HUES48 (cell line): ENCODE results near the gene THBS4.

Experiments used
- H3K27ac ChIP-seq: one replicate; pipeline ENCODE4 v1.7.0; 2013; ENCODE audit warnings: low read depth, low read length, inconsistent platforms
- H3K27me3 ChIP-seq: 2 replicates; pipeline ENCODE4 v1.6.1; 2013; ENCODE audit warnings: mild to moderate bottlenecking, low read length; ENCODE audit not compliant: control insufficient read depth, insufficient read depth
- H3K36me3 ChIP-seq: 2 replicates; pipeline ENCODE4 v1.6.1; 2013; ENCODE audit warnings: low read length; ENCODE audit not compliant: control insufficient read depth, insufficient read depth
- H3K4me1 ChIP-seq: 2 replicates; pipeline ENCODE4 v1.6.1; 2013; ENCODE audit warnings: mild to moderate bottlenecking, low read length; ENCODE audit not compliant: control insufficient read depth, insufficient read depth
- H3K4me3 ChIP-seq: 2 replicates; pipeline ENCODE4 v1.5.1; 2013; ENCODE audit warnings: mild to moderate bottlenecking, low read depth, low read length
- H3K9ac ChIP-seq: 2 replicates; pipeline ENCODE4 v1.6.1; 2013; ENCODE audit warnings: mild to moderate bottlenecking, low read depth, low read length, moderate library complexity
- H3K9me3 ChIP-seq: 2 replicates; pipeline ENCODE4 v1.6.1; 2013; ENCODE audit warnings: low read length; ENCODE audit not compliant: control insufficient read depth, insufficient read depth

THBS4 gene

DNA sequence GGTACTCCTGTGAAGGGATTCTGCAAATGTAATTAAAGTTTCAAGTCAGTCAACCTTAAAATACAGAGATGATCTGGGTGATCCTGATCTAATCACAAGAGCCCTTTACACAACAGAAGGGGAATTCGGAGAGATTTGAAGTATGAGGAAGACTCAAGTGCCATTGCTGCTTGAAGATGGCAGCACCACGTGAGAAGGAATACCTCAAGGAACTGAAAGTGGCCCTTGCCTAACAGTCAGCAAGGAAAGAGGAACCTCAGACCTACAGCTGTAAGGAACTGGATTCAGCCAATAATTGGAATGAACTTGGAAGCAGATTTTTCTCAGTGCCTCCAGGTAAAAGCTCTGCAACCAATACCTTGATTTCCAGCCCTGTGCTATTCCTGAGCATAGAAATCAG, 87.4 kb downstream of the THBS4 start:
- Histone ChIP-seq H3K36me3 (no peaks in the 10 kb centered on the region), H3K9ac (no peak overlapping the region), H3K27me3 (no peaks in the 10 kb centered on the region), H3K9me3 (no peaks in the 10 kb centered on the region; the same call in 1 of the 2 replicates), H3K4me3 (no peak overlapping the region), H3K27ac (no peak overlapping the region), H3K4me1 (peaks cover 3% of the 10 kb centered on the region; the same call in 1 of the 2 replicates)

DNA sequence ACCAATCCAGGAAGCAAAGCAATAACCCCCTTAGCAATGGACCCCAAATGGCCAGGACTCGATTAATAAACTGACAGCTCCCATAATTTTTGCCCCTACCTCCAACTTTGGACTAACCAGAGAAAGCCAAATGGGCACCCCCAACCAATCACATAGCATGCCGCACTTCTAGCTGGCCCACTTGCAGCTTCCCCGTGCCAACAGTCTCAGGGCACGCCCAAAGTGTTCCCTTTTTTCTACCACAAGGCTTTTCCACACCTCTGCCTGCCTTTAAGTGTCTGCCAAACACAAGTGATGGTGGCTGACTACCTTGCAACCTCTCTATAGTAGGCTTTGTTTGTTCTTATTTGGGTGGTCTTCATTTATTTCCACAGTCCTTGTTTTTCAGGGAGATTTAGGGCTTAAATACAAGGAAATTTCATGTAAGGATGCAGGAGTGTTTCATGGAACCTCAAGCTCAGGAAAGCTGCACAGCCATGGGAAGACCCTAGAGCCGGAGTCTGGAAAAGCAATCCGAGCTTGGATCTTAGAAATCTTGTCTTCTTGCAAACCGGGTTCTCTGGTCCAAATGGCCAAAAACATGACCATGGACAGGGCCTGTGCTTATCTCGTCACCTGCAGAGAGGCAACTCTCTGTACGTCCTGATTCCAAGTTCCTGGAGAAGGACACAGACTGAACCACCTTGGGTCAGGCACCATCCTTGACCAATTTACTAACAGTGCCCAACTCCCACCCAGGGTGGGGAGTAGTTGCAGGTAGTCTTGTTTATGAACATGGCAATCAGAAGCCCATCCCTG, 89.2 kb downstream of the THBS4 start:
- Histone ChIP-seq H3K4me1 (peaks cover 11% of the 10 kb centered on the region), H3K9ac (no peak overlapping the region)

DNA sequence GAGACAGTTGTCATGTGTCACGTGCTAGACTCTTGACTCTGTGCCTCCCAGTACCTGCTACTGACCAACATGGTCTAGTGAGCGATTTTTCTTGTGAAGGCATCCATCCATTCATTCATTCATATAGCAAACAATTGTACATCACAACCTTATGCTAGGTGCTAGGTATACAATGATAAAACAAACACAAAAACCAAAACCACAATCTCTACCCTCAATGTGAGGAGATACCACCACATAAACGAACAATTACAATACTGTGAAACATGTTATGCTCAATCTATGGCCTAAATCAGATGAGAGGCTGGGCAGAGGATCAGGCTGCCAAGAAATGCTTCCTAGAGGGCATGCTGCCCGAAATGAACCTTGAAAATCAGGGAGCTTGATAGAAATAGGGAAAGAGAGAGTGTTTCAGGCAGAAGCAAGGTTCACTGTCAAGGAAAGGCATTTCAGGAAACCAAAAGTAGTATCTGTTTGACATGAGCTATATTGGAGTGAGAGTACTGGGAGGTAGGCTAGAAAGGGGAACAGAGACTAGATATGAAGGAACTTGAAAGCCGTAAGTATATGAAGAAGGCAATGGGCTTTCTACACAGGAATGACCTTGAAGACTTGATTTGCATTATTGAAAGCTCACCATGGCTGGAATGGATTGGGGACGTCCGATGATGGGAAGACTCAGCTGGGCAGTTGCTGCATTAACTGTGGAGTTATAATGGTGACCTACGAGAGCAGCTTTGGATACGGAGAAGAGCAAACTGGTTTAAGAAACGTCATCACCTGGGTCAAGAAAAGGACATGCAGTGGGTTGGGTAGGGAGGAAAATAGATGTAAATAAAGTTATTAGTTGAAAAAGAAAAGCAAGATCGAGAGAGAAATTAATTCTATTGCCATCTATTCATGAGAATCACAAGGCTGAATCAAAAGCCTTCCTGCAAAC, 90.1 kb downstream of the THBS4 start:
- Histone ChIP-seq H3K27me3 (no peaks in the 10 kb centered on the region), H3K27ac (no peak overlapping the region), H3K4me1 (peaks cover 11% of the 10 kb centered on the region), H3K9me3 (no peaks in the 10 kb centered on the region; the same call in 1 of the 2 replicates), H3K9ac (no peak overlapping the region), H3K4me3 (no peak overlapping the region), H3K36me3 (no peaks in the 10 kb centered on the region)

More for the DNA sequence above, 89.2 kb downstream of the THBS4 start:
- no peaks in the 10 kb centered on the region; the same call in 1 of the 2 replicates for H3K9me3 ChIP-seq
- H3K27ac ChIP-seq = no peak overlapping the region
- no peak overlapping the region for H3K4me3 ChIP-seq
- no peaks in the 10 kb centered on the region for H3K36me3 ChIP-seq
- no peaks in the 10 kb centered on the region for H3K27me3 ChIP-seq

DNA sequence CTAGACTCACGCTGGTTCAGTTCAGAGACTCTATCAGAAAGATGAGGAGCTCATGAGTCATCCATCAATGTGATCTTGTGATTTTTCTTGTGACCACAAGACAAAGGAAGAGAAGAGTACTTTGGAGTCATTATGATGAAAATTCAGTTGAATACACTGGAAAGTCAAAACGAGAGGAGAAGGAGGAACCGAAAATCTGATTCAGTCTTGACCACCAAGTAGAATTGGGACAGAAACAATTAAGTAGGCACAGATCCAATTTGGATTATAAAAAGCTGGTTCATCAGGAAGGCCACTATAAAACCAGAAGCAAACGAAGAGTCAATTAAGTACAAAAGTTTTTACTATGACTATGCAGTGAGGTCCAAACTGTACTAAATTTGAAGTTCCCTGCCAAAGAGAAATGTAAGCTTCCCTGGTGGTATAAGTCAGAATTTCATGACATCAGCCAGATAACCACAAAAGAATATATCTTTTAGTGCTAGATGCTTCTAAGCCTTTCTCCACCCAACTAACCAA, 90.9 kb downstream of the THBS4 start:
- Histone ChIP-seq H3K4me1 (peaks cover 11% of the 10 kb centered on the region), H3K9ac (no peak overlapping the region), H3K27ac (no peak overlapping the region), H3K36me3 (no peaks in the 10 kb centered on the region), H3K4me3 (no peak overlapping the region), H3K27me3 (no peaks in the 10 kb centered on the region), H3K9me3 (no peaks in the 10 kb centered on the region; the same call in 1 of the 2 replicates)

DNA sequence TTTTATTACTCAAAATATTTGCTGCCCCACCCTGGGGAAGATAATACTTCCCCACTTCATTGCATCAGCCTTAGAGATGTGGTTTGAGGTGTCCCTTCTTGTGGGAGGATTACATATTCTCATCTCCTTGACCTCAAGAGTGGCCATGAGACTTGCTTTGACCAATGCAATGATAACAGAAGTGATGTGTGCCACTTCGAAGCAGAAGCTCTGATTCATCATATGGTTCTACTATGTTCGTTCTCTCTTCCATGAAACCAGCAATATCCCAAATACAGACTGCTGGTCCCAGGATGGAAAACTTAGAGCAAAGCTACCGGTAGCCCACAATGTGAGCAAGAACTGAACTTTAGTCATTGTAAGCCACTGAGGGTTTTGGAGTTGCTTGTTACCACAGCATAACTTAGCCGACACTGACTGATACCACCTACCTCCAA, 92.0 kb downstream of the THBS4 start:
- Histone ChIP-seq H3K9ac (no peak overlapping the region), H3K27me3 (no peaks in the 10 kb centered on the region), H3K27ac (no peak overlapping the region), H3K36me3 (no peaks in the 10 kb centered on the region), H3K4me3 (no peak overlapping the region), H3K9me3 (no peaks in the 10 kb centered on the region; the same call in 1 of the 2 replicates), H3K4me1 (peaks cover 11% of the 10 kb centered on the region)

DNA sequence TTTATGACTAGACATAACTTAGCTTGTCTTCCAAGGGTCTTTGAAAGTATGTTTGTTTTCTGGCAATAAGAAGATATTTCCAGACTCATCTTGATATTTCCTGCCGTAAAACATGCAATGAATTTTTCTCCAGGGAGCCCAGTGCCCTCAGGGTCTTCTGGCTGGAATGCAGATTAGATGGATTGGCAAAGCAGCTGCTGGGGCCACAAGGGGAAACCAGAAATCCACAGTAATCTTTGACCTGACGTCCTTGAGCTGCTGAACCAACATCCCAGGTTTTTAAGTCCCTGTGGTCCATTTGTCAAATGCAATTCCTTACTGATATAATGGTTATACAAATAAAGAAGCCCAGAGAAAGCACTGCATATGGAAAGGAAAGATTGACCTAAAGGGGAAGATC, 93.0 kb downstream of the THBS4 start:
- no peak overlapping the region for H3K4me3 ChIP-seq
- H3K27ac ChIP-seq = no peak overlapping the region

DNA sequence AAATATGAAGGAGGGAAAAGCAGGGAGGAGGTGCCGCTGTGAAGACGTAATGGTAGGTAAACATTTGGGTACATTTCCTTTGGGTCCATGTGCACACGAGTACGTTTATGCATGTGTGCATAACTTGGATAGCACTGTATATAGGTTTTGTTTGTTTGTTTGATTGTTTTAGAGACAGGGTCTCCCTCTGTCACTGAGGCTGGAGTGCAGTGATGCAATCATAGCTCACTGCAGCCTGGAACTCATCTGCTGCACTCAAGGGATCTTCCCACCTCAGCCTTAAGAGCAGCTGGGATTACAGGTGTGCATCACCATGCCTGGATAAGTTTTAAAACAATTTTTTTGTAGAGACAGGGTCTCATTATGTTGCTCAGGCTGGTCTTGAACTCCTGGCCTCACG, 94.0 kb downstream of the THBS4 start:
- Histone ChIP-seq H3K27ac (no peak overlapping the region), H3K27me3 (no peaks in the 10 kb centered on the region), H3K9ac (no peak overlapping the region), H3K4me1 (peaks cover 20% of the 10 kb centered on the region), H3K4me3 (no peak overlapping the region), H3K9me3 (no peaks in the 10 kb centered on the region; the same call in 1 of the 2 replicates), H3K36me3 (no peaks in the 10 kb centered on the region)

More for the DNA sequence above, 93.0 kb downstream of the THBS4 start:
- Histone ChIP-seq H3K27me3 (no peaks in the 10 kb centered on the region), H3K9me3 (no peaks in the 10 kb centered on the region; the same call in 1 of the 2 replicates), H3K4me1 (peaks cover 12% of the 10 kb centered on the region), H3K9ac (no peak overlapping the region), H3K36me3 (no peaks in the 10 kb centered on the region)
